Measurements from ENCODE around the gene GRK3.

GRCh38 chr22:25766418-25766817 lies 201.9 kb downstream of the GRK3 start:
- TF ChIP-seq CTCF (conservative IDR thresholded peaks at IDR 0.05; ENCODE audit: low read depth, low read length) (no peak), EZH2 (IDR thresholded peaks at IDR 0.05; ENCODE audit: borderline replicate concordance, low read depth, low read length, poor library complexity, severe bottlenecking) (no peak)

Measured in A673 (cell line).